Neutrophil (primary cell): ENCODE results near the gene PTPRD.

Experiments
- H3K27ac ChIP-seq: fragments of 200-600 bp; sonication (generic); 2 replicates; pipeline ENCODE4 v1.5.1; 2016; ENCODE audit warnings: mild to moderate bottlenecking, moderate library complexity
- H3K27me3 ChIP-seq: fragments of 200-600 bp; sonication (generic); 2 replicates; pipeline ENCODE4 v1.6.0; 2016; ENCODE audit warnings: mild to moderate bottlenecking
- H3K36me3 ChIP-seq: fragments of 200-600 bp; sonication (generic); 2 replicates; pipeline ENCODE4 v1.5.1; 2017
- H3K4me1 ChIP-seq, 2 experiments: fragments of 200-600 bp in 1 of 2; sonication (generic) in 1 of 2; 1 replicate in 1 of 2; 2 replicates in 1 of 2; pipeline versions ENCODE4 v1.5.1 to v1.6.1; 2013 to 2016; ENCODE audit warnings: low read depth in 1 of 2, low read length in 1 of 2, mild to moderate bottlenecking in 1 of 2, moderate library complexity in 1 of 2; ENCODE audit not compliant: control insufficient read depth in 1 of 2, insufficient read depth in 1 of 2
- H3K4me3 ChIP-seq, 2 experiments: fragments of 200-600 bp in 1 of 2; sonication (generic) in 1 of 2; 1 replicate in 1 of 2; 2 replicates in 1 of 2; pipeline ENCODE4 v1.5.1; 2013 to 2016; ENCODE audit warnings: low read depth in 1 of 2, low read length in 1 of 2, mild to moderate bottlenecking in 1 of 2, moderate library complexity in 1 of 2
- H3K9me3 ChIP-seq: fragments of 200-600 bp; sonication (generic); 2 replicates; pipeline ENCODE4 v1.5.1; 2016
- TF ChIP-seq, protein P1 (sequence below): fragments of 200-600 bp; sonication (generic); IDR thresholded peaks from 2 replicates; pipeline ENCODE4 v1.5.1; 2016; ENCODE audit warnings: antibody characterized with exemption

The PTPRD gene

DNA sequence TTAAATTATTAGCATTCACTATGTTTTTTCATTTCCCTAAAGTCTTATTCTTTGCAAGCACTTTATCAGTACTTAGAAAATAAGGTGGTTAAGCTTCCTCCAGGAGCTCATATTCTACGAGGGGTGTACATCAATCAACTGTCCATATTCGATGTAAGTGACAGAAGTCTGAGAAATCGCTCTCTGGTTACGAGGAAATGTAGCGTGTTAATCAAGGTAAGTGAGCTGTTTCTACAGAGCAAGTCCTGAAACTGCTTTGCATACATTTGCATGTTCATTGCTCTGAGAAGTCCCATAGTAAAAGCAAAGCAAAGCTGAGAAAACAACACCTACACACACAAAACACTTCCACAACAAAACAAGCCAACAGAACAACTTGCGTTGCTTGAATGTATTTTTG is 1919.3 kb downstream of the PTPRD start:
- H3K4me3 ChIP-seq, result no peak overlapping the region
- no peak overlapping the region for H3K27ac ChIP-seq
- H3K9me3 ChIP-seq, result no peaks in the 10 kb centered on the region
- no peaks in the 10 kb centered on the region for H3K27me3 ChIP-seq
- H3K36me3 ChIP-seq, result no peaks in the 10 kb centered on the region
- TF ChIP-seq, protein P1, sequence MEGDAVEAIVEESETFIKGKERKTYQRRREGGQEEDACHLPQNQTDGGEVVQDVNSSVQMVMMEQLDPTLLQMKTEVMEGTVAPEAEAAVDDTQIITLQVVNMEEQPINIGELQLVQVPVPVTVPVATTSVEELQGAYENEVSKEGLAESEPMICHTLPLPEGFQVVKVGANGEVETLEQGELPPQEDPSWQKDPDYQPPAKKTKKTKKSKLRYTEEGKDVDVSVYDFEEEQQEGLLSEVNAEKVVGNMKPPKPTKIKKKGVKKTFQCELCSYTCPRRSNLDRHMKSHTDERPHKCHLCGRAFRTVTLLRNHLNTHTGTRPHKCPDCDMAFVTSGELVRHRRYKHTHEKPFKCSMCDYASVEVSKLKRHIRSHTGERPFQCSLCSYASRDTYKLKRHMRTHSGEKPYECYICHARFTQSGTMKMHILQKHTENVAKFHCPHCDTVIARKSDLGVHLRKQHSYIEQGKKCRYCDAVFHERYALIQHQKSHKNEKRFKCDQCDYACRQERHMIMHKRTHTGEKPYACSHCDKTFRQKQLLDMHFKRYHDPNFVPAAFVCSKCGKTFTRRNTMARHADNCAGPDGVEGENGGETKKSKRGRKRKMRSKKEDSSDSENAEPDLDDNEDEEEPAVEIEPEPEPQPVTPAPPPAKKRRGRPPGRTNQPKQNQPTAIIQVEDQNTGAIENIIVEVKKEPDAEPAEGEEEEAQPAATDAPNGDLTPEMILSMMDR, result no peak
- no peaks in the 10 kb centered on the region for H3K4me1 ChIP-seq

DNA sequence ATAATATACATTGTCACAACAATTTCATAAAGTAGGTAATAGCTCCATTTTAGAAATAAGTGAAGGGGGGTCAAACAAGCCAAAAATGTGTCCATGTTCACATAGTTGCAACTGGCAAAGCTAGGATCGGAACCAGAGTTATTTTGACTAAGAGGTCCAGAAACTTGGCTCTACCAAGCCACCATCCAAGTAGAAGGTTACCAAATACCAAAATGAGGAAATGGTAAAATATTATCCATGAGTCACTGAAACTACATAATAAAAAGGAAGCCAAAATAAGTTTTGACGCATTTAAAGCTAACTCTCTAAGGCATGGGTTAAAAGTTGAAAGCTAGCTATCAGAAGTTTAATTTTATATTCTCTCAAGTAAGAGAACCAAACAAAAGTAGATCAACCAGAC is 1926.3 kb downstream of the PTPRD start:
- Histone ChIP-seq H3K4me1 (no peaks in the 10 kb centered on the region), H3K4me3 (no peak overlapping the region), H3K27ac (no peak overlapping the region), H3K36me3 (no peaks in the 10 kb centered on the region), H3K27me3 (no peaks in the 10 kb centered on the region), H3K9me3 (no peaks in the 10 kb centered on the region)
- TF ChIP-seq, protein P1, result no peak

DNA sequence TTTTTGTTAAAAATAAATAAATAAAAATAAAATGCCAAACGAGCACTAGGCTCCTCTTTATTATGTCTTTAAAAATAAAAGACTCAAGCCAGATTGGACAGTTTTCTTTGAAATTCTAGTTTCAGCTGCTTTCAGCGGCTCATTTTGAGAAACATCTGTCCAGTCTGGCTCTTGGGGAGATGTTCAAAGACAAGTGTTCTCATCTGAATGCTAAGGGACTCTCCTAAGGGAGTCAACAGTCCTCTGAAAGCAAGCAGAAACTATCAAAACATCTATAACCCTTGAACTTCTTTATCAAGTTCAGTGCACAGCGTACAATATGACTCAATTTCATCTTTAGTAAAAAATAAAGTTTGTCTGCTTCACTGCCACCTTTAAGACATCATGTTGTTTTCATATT is 1927.0 kb downstream of the PTPRD start:
- Histone ChIP-seq H3K9me3 (no peaks in the 10 kb centered on the region), H3K4me3 (no peak overlapping the region), H3K27me3 (no peaks in the 10 kb centered on the region), H3K4me1 (no peaks in the 10 kb centered on the region), H3K27ac (no peak overlapping the region), H3K36me3 (no peaks in the 10 kb centered on the region)
- TF ChIP-seq, protein P1, result no peak

DNA sequence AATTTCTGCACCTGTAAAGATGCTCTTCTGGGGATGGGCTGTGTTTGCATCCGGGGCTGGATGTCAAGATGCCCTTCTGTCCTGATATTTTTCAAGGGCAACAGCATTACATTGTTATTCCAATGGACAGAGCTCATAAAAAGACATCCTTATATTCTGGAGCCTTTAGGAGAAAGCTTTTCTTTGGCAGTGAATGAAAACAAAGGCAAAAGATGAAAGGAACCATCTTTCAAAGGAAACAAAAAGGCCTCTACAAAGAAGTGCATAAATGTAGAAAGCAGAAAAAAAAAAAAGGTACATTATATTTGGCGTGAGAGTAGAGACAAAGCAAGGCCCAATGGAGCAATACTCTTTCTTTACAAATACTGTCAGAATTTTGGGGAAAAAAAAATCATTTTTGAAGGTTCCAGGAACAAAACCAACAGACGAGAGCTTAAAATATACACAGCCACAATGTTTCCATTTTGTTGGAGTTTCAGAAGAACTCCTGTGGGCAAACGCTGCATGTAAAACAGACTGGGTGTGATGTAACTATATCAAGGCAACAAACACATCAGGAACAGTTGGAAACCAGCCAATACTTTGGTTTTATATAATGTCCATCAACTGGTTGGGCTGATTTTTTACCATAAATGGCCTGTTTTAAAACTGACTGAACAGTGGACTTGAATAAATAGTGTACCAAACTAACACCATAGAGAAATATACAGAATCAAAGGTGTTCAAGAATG is 1927.7 kb downstream of the PTPRD start:
- H3K36me3 ChIP-seq, result no peaks in the 10 kb centered on the region
- H3K27ac ChIP-seq, result no peak overlapping the region
- H3K27me3 ChIP-seq, result no peaks in the 10 kb centered on the region
- H3K4me1 ChIP-seq, result no peaks in the 10 kb centered on the region
- TF ChIP-seq, protein P1, result no peak
- H3K9me3 ChIP-seq, result no peaks in the 10 kb centered on the region
- no peak overlapping the region for H3K4me3 ChIP-seq

DNA sequence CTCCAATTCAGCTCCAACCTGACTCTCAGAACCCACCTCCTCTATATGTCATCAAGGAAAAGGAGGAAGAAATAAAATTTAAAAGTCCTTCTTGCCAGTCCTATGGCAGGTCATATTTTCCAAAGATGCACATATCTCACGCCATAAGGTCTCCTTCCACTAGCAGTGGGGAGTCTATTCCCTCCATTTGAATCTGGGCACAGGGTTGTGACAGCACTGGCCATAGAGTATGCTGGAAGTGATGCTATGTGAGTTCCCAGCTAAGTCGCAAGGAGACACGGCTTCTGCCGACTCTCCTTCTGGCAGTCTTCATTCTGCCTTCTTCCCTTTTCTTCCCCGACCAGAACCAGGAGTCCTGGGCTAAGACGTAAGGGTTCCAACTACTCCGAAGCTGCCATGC is 1929.3 kb downstream of the PTPRD start:
- no peaks in the 10 kb centered on the region for H3K4me1 ChIP-seq
- no peak overlapping the region for H3K4me3 ChIP-seq
- H3K36me3 ChIP-seq, result no peaks in the 10 kb centered on the region
- H3K27ac ChIP-seq, result no peak overlapping the region
- H3K9me3 ChIP-seq, result no peaks in the 10 kb centered on the region
- TF ChIP-seq, protein P1, result no peak
- no peaks in the 10 kb centered on the region for H3K27me3 ChIP-seq
